Urothelium cell line (cell line): Measurements from ENCODE around the gene TCF7.

Source experiments
- DNase-seq: peaks from one replicate; pipeline ENCODE4 v3.0.0; 2011; ENCODE audit warnings: low spot score, mixed read lengths
- FAIRE-seq: peaks from 2 replicates; lab custom pipeline; 2011; peaks lifted over from hg19 to GRCh38; lab: Jason Lieb, UNC

The TCF7 gene

DNA sequence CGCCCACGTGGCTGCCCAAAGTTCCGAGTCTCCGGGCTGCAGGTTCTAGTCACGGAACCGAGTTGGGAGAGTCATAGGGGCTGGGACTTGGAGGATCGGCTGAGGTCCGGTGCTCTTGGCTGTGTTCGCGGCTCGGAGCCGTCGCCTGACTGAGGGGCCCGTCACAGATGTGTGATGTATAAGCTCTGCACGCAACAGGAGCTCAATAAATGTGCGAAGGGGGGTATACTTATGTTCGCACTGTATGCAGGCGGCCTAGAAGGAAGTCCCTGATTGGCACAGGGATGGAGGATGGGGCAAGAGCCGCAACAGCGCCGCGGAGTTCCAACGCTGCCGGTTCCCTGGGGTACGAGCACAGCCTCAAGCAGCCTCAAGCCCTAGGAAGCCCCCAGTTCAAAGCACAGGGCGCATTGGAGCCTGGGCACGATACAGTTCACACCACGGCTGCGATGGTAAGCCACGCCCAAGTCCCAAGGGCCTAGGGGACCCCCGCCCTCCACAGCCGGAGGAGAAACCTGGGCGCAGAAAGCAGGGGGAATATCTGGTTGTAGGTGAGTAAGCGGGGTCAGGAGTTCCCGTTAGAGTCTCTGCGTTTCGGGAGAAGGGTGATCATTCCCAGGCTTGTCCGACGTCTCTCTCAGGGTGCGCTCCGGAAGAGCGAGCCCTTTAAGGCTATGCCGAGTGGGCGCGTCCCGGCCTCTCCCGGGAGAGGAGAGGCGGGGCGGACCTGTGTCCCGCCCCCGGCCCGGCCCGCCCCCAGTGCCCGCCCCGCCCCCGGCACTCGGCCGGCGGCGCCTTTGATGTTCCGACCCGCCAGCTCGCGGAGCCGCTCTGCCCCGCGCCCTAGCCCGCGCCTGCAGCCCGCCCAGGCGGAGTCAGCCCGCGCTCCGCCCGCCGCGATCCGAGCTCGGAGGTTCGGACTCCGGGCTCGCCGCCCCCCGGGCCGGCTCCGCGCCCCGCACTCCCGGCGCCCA lies at the start of gene TCF7:
TSS of gene TCF7 (plus strand) at position 780 of the 974 bp plus-strand sequence. CDS start 226 bp downstream, outside the sequence.
- FAIRE-seq, result no peak
- no peak for DNase-seq

DNA sequence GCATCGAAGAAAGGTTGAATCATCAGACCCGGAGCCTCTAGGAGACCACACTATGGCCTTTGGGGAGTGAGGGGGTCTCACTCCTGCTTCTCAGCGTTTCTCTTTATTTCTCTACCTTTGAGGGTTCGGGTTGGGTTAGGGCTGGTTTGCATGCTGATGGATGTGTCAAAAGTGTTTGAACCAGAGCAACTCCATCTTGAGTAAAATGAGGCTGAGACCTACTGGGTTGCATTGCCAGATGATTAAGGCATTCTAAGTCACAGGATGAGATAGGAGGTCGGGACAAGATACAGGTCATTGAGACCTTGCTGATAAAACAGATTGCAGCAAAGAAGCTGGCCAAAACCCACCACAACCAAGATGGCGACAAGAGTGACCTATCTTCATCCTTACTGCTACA lies 44.9 kb upstream of the TCF7 start:
- FAIRE-seq (no peak), DNase-seq (no peak)

DNA sequence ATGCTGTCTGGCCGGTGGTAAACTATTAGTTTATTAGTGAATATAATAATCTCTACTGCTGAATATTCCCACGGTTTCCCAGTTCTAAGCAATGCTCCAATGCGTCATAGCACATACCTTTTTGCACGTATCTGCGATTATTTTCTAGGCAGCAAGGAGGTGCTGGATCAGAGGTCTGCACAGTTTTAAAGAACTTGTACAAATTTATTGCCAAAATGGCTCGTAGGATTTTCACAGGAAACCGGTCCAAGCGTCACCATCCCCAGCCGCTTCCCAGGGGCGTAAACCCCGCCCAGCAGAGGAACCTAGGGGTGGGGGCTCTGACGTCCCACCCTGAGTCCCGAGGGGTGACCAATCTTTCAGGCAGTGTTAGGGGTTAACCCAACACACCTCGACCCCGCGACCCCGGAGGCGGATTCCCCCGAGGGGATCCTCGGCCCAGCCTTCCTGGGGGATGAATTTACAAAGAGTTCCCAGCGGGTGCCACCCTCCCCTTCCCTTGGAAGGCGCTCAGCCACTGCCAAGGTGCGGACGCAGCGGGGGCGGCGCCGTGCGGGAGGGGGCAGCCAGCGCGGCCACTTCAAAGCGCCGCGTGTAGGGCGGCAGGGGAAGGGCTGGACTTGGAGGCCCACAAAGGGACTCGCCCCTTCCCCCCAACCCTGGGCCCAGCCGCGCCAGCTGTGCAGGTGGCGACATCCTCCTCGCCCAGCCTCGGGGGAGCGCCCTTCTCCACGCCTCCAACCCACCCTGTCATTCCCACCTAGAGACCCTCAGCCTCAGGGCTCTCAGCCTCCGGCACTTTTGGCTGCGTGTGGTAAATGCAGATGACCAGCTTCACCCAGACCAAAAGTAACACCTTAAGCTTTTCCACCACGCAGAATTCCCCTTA lies 43.5 kb upstream of the TCF7 start:
- no peak for FAIRE-seq
- DNase-seq, result no peak

DNA sequence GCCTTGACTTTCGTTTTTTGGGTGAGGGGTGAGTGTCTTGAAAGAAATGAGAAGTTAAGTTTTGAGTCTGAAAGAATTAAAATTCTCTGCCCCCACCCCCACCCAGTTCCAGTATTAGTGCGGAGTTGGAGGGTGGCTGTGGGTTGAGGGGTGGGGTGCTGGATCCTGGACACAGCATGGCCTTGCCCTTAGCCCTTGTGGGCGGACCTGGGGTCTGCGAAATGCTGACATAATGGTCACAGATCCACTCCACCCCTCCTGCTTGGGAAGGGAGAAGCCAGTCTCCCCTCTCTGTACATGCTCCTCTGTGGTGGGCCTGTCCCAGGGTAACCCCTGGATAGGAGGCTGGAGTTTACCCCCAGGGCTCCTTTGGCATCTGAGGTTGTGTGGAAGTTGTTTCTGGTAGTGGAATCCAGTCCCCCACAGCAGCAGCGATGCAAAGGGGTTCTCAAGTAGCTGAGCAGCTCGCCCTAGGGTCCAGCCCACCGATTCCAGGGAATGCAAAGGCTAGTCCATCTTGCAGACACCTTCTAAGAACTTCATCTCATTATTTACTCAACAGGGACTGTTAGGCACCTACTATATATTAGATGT lies 42.8 kb upstream of the TCF7 start:
- no peak for DNase-seq
- FAIRE-seq, result no peak

DNA sequence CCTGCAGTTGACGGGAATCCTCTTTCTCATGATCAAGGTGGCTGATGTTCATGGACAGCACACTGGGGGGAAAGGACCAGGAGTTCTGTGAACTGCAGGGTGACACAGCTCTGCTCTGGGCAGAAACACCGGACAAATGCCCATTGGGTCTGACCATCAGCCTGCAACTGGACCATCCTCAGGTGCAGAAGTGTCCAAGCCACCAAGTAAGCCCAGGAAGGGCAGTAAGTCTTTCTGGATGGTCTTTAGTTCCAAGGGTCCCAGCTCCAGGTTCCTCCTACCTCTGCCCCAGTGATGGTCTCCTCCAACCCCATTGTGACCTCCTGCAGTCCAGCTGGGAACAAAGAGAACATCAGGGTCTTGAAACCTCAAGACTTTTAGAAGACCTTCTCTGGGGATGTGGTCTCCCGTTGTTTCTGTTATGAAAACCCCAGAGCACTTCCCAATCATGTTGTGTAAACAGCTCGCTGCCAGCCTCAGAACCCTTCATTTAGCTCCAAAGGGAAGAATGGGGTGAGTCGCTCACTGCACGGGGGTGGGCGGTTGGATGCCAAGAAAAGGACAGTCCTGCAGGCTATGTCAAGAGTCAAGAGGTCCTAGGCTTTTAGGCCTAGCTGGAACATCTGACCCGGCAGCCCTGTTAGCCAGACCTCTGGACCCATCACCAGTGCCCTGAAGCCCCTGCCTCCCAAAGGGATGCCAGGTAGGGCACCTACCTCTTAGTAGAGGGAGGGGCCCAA lies 41.8 kb upstream of the TCF7 start:
- DNase-seq (no peak), FAIRE-seq (no peak)

DNA sequence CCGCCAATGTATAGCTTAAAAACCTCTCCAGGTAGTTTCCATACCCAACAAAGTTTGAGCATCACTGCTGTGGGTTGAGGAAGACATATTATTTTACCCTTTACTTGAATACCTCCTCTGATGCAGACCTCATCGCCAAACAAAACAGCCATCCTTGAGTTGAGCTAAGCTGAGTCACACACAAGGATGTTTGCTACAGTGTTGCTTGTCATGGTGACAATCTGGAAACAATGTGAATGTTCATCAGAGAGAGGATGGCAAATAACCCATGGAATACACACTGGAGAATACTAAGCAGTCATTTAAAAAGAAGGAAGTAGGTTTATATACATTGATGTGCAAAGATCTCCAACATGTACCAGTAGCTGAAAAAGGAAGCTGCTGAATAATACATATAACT lies 41.1 kb upstream of the TCF7 start:
- FAIRE-seq (no peak), DNase-seq (no peak)

DNA sequence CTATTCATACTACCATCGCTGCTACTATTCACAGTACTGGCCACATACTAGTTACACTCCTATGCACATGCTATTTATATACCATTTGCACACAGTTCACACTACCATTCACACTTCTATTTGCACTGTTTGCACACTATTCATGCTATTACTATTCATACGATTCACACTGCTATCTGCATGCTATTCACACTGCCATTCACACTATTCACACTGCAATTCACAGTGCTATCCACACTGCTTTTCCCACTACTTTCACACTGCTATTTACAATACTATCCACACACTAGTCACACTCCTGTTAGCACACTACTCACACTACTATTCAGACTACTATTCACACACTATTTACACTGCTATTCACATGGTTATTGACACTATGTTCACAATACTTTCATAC lies 39.4 kb upstream of the TCF7 start:
- no peak for DNase-seq
- peak; percentile 5 for FAIRE-seq

DNA sequence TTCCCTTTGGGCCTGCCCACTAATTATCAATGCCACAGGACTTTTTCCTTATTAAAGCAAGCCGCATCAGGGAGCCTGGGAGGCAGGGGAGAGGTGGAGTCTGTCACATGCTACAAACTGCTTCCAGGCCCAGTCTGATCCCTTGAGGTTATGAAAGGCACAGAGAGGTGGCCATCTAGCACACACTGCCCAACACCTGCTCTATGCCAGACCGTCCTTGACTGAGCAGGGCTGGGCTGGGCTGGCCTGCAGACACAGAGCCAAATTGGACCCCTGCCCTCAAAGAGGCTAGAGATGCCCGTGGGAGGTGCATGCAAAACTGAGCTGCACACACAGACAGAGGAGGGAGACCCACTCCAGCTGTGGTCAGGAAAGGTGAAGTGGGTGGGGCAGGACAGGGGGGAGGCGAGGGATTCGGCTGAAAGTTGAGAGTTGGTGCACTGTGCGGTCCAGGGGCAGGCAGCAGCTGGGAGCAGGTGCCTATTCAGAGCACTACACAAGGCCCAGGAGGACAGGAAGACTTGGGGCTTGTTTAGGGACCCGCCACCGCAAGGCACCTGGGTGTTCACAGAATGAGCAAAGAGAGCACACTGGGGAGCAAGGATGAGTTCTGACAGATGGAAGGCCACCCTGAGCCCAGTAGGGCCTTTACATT lies 36.4 kb upstream of the TCF7 start:
- no peak for DNase-seq
- no peak for FAIRE-seq

DNA sequence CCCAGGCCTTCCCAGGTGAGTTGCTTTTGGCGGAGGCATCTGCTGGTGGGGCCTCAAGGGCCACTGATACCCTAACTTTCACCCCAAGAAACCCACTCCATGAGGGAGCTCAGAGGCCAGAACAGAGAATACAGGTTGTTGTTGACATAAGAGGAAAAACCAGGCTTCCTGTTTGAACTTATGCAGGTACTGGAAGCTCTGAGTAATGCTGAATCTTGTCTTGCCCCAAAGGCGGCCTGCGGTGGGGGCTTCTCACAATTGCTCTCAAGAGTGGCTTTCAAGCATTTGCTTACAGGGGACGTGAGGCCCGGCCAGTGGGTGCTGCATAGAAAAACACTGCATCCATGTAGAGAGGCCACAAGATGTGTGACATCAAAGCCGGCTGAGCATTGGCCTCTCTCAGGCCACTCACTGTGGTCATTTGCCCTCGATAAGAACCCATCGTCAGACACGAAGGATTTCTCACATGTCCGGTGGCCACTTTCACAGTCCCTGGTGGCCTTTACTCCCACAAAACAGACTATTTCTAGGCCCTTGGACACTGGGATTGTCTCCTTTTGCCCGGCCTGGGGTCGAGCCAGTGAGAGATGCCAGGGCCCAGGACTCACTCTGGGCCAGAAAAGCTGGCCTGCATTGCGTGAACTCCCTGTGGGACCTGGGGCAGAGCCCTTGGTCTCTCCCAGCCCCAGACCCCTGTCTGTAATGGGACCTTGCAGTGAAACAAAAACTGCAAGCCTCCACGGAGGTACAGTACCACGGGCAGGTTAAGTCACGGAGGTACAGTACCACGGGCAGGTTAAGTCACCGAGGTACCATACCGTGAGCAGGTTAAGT lies 34.5 kb upstream of the TCF7 start:
- no peak for FAIRE-seq
- DNase-seq, result no peak

DNA sequence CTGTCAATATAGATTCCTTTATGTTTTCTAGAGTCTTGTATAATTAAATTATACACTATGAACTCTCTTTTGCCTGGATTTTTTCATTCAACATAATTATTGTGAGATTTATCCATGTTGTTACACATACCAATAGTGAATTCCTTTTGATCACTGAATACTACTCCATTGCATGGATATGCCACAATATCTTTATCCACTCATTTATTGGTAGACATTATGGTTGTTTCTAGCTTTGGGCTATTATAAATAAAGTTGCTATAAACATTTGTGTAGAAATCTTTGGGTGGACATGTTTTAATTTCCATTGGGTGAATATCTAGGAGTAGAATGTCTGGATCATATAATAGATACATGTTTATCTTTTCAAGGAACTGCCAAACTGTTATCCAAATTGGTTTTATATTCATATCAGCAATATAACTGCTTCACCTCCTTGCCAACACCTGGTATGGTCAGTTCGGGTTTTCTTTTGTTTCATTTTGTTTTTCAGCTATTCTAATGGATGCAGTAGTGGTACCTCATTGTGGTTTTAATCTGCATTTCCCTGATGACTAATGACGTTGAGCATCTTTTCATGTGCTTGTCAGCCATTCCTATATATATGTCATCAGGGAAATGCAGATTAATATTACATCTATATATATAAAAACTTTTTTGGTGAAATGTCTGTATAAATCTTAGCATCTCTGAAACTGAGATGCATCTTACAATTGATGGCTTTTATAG lies 32.1 kb upstream of the TCF7 start:
- FAIRE-seq, result no peak

DNA sequence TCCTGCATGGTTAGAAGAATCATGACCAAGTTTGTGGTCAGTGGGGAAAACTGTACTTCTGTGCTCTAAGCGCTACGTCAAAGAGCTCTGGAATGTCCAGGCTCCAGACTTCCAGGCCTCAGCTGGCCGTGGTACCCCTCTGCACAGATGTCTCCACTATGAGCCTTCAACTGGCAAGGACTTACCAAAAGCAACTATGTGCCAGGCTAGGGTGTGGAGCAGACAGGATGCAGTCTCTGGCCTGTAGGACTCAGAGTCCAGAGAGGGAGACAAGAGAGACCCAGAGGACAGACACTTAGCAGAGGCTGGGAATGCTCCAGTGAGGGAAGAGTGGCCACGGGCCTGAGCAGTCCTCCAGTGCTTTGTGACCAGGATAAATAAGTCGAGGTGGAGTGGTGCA lies 31.0 kb upstream of the TCF7 start:
- DNase-seq (no peak), FAIRE-seq (no peak)

More for the DNA sequence above, 32.1 kb upstream of the TCF7 start:
- DNase-seq, result no peak

DNA sequence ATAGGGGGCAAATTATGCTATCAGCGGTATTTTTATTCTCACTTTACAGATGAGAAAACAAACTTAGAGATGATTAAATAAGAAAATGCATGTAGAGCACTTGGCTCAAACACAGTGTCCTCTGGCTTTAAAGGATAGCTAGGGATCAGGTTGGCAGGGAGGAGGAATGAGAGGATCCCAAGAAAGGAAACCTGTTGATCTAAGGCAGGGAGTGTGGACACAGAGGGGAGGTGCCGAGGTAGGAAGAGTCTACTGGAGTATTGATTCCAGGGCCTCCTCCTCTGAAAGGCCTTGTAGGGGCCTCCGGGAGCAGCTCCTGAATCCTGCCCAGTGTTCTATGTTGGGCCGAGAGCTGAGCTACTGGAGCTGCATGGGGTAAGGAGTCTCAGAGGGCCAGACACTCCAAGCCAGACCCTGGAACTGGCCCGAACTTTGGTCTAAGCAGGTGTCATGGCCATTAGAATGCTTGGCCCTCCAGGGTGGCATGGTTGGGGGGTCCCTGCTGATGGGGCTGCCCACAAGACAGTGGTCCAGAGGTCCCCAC lies 30.4 kb upstream of the TCF7 start:
- FAIRE-seq (no peak), DNase-seq (no peak)

DNA sequence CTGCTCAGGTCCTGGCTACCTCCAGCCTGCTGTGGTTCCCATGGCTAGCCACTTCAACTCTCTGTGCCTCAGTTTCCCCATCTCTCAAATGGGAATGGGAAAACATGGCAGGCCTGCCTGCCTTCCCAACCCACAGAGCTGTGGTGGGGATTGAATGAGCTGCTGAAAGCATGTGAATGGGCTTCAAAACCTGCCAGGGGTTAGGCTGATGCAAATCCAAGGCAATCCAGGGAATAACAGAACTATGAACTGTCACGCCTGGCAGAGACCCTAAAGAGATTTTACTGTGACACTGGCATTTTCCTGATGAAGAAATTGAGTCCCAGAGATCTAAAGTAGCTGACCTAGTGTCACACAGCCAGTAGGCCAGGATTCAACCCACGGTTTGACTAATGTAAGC lies 29.9 kb upstream of the TCF7 start:
- FAIRE-seq, result no peak
- no peak for DNase-seq

DNA sequence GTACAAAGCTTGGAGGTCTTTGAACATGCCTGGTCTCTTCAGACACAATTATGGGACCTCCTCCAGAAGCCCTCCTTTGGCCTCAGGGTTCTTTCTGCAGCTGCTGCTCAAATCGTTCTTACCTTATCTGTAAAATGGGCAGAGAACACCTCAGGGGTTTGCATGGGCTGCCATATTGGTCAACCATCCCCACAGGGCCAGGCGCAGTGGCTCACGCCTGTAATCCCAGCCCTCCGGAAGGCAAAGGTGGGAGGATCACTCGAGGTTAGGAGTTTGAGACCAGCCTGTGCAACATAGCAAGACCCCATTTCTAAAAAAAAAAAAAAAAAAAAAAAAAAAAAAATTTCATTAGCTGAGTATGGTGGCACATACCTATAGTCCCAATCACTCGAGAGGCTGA lies 29.1 kb upstream of the TCF7 start:
- no peak for DNase-seq
- no peak for FAIRE-seq

DNA sequence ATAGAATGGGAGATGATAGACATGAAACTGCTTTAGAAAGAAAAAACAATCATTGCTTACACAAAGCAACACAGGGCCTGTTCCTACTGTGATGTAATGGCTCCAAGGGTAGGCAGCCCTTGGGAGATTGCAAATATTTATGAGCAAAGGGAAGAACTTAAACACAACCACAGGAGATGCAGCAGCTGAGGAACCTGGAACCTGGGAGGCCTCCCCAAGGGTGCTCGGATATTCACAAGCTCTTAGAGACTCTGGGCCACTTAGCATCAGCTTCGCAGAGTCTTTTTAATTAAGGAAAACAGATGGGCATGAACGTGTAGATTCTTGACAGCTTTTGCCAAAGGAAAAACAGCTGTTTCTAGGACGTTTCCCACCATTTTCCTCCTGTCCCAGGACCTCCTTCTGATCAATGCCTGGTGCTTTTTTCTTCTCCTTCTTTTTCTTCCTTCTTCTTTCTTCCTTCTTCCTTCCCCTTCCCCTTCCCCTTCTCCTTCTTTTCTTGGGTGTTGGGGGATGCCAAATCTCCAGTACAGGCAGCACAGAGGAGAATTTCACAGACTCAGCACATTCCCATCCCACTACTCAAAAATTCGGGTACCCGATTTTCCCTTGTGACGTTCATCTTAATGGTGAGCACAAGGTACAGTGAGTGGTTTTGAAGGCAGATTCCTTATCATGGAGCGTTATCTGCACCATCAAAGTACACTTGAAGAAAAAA lies 28.1 kb upstream of the TCF7 start:
- DNase-seq, result no peak
- no peak for FAIRE-seq

DNA sequence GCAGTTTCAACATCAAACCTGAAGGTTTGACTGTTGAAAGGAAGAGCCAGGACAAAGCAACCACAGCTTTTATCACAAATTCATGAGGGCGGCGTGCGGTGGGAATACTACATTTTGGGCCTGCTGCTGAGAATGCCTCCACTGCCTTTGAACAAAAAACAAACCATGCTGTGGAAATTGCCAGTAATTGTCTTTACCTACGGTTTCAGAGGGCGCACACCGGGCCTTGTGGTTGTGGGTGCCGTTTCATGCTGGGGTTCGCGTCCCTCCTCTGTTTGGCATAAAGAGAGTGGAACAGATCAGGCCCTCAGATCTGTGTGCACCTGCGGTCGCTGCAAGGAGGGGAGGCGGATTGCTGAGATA lies 27.6 kb upstream of the TCF7 start:
- DNase-seq (no peak), FAIRE-seq (no peak)

DNA sequence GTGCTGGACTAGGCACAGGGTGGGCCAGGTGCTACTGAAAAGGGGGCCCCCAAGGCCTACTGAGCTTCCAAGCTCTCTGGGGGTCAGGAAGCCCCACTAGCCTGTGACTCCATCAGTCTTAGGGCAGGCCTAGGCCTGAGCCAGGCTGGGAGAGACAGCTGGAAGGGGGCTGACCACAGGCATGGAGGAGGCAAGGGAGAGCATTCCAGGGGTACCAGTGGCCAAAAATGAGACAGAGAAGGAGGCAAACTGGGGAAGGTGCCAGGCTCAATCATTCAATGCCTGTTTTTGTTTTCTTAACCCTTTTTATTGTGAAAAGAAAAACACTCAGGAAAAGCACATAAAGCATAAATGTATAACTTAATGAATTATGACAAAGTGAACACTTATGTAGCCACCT lies 26.2 kb upstream of the TCF7 start:
- no peak for FAIRE-seq
- no peak for DNase-seq
